H1 (cell line): ENCODE data around the gene SCN3B. TPM values are rescaled to one million over a fixed set of nuclear protein-coding genes. Genes with fewer than 3 reads are reported as not detected.

Experiments
- CTCF ChIA-PET: fragments of 300-600 bp; sonication (Branson Sonifier 250); formaldehyde crosslinking; loops from one replicate; lab custom pipeline; 2021; ENCODE audit not compliant: partially characterized antibody; lab: Charles Lee
- POLR2A ChIA-PET: fragments of 300-600 bp; sonication (Branson Sonifier 250); formaldehyde crosslinking; loops from one replicate; lab custom pipeline; 2021; ENCODE audit warnings: inconsistent platforms; ENCODE audit not compliant: partially characterized antibody; lab: Charles Lee
- DNase-seq, 2 experiments: peaks; one replicate each; pipeline versions ENCODE4 v3.0.0 to v3.0.0-alpha.2; 2010 to 2022; ENCODE audit warnings: low spot score in 2 of 2, low read depth in 1 of 2, mixed read lengths in 1 of 2
- FAIRE-seq: peaks from 2 replicates; lab custom pipeline; 2011; peaks lifted over from hg19 to GRCh38; lab: Jason Lieb, UNC
- H2AFZ ChIP-seq: 2 replicates; pipeline ENCODE4 v1.8.1; 2012; ENCODE audit warnings: low read length, inconsistent platforms
- H2AK5ac ChIP-seq: 2 replicates; pipeline ENCODE4 v1.6.1; 2013; ENCODE audit warnings: low read depth, low read length
- H2BK120ac ChIP-seq: replicated peaks from 2 replicates; pipeline ENCODE3; 2013; ENCODE audit warnings: low read depth, low read length, inconsistent platforms
- H2BK12ac ChIP-seq: 2 replicates; pipeline ENCODE4 v1.6.1; 2013; ENCODE audit warnings: low read depth, low read length
- H2BK15ac ChIP-seq: 2 replicates; pipeline ENCODE4 v1.6.1; 2013; ENCODE audit warnings: low read length
- H2BK20ac ChIP-seq: 2 replicates; pipeline ENCODE4 v1.6.1; 2013; ENCODE audit warnings: low read length
- H2BK5ac ChIP-seq: 2 replicates; pipeline ENCODE4 v1.6.1; 2013; ENCODE audit warnings: low read depth, low read length
- H3K14ac ChIP-seq: 2 replicates; pipeline ENCODE4 v1.6.1; 2013; ENCODE audit warnings: inconsistent platforms; ENCODE audit not compliant: insufficient read length
- H3K18ac ChIP-seq: 2 replicates; pipeline ENCODE4 v1.6.1; 2013; ENCODE audit warnings: low read length; ENCODE audit errors: extremely low read depth
- H3K23ac ChIP-seq: 2 replicates; pipeline ENCODE4 v1.6.1; 2013; ENCODE audit warnings: inconsistent platforms; ENCODE audit not compliant: insufficient read length
- H3K23me2 ChIP-seq: 2 replicates; pipeline ENCODE4 v1.6.1; 2013; ENCODE audit warnings: low read depth, low read length
- H3K27ac ChIP-seq: 2 replicates; pipeline ENCODE4 v1.6.1; 2011; ENCODE audit warnings: low read depth, low read length, inconsistent platforms
- H3K27me3 ChIP-seq, 4 experiments: replicated peaks in 1 of 4; 1 replicate in 1 of 4; 2 replicates in 3 of 4; pipeline versions ENCODE4 v1.6.1 to v1.8.1; 2011 to 2013; ENCODE audit warnings: low read length in 3 of 4, mild to moderate bottlenecking in 3 of 4, inconsistent platforms in 2 of 4, mixed read lengths in 2 of 4, moderate library complexity in 1 of 4; ENCODE audit not compliant: control insufficient read depth in 3 of 4, insufficient read depth in 3 of 4; ENCODE audit errors: extremely low read depth in 1 of 4
- H3K36me3 ChIP-seq, 4 experiments: 2 replicates each; pipeline versions ENCODE4 v1.6.1 to v1.8.1; 2011 to 2013; ENCODE audit warnings: mild to moderate bottlenecking in 4 of 4, low read length in 3 of 4, moderate library complexity in 2 of 4, control low read depth in 1 of 4, inconsistent platforms in 1 of 4; ENCODE audit not compliant: insufficient read depth in 4 of 4, control insufficient read depth in 2 of 4
- H3K4ac ChIP-seq: replicated peaks from 2 replicates; pipeline ENCODE3; 2013; ENCODE audit warnings: low read length, low read depth, mixed read lengths, inconsistent platforms; ENCODE audit not compliant: insufficient read length
- H3K4me1 ChIP-seq, 4 experiments: replicated peaks in 1 of 4; 1 replicate in 1 of 4; 2 replicates in 3 of 4; pipeline versions ENCODE4 v1.6.1 to v1.8.1; 2011 to 2013; ENCODE audit warnings: low read length in 3 of 4, inconsistent platforms in 2 of 4, mixed read lengths in 1 of 4; ENCODE audit not compliant: insufficient read depth in 4 of 4, control insufficient read depth in 3 of 4
- H3K4me2 ChIP-seq, 2 experiments: 2 replicates each; pipeline versions ENCODE4 v1.6.1 to v1.8.1; 2011 to 2013; ENCODE audit warnings: low read depth in 2 of 2, low read length in 2 of 2, control low read depth in 1 of 2, inconsistent platforms in 1 of 2, mild to moderate bottlenecking in 1 of 2; ENCODE audit not compliant: insufficient read depth in 1 of 2
- H3K4me3 ChIP-seq, 4 experiments: fragments of 200-600, 300-600 bp in 1 of 4; sonication (generic), shearing (Covaris generic), sonication (Bioruptor Twin) in 1 of 4; 2 replicates each; pipeline versions ENCODE4 v1.5.1 to v1.8.1; 2011 to 2016; ENCODE audit warnings: low read length in 4 of 4, low read depth in 3 of 4, control low read depth in 2 of 4, inconsistent platforms in 2 of 4, mild to moderate bottlenecking in 2 of 4, mixed read lengths in 1 of 4, moderate library complexity in 1 of 4; ENCODE audit not compliant: insufficient read depth in 2 of 4; ENCODE audit errors: extremely low read depth in 1 of 4
- H3K56ac ChIP-seq: replicated peaks from 2 replicates; pipeline ENCODE3; 2013; ENCODE audit warnings: low read depth, mild to moderate bottlenecking, mixed read lengths, low read length, inconsistent platforms; ENCODE audit not compliant: insufficient read length
- H3K79me1 ChIP-seq: 2 replicates; pipeline ENCODE4 v1.6.1; 2013; ENCODE audit warnings: low read depth, low read length, control low read depth
- H3K79me2 ChIP-seq, 2 experiments: 2 replicates each; pipeline versions ENCODE4 v1.6.1 to v1.8.1; 2012 to 2013; ENCODE audit warnings: low read length in 2 of 2, mild to moderate bottlenecking in 2 of 2, inconsistent platforms in 1 of 2; ENCODE audit not compliant: insufficient read depth in 2 of 2, control insufficient read depth in 1 of 2
- H3K9ac ChIP-seq, 4 experiments: replicated peaks in 1 of 4; 1 replicate in 1 of 4; 2 replicates in 3 of 4; pipeline versions ENCODE4 v1.6.1 to v1.8.1; 2011 to 2013; ENCODE audit warnings: low read depth in 3 of 4, low read length in 3 of 4, control low read depth in 2 of 4, mild to moderate bottlenecking in 2 of 4, moderate library complexity in 2 of 4, inconsistent platforms in 1 of 4; ENCODE audit errors: extremely low read depth in 1 of 4
- H3K9me3 ChIP-seq, 2 experiments: 2 replicates each; pipeline versions ENCODE4 v1.6.1 to v1.8.1; 2012 to 2013; ENCODE audit warnings: mild to moderate bottlenecking in 2 of 2, moderate library complexity in 2 of 2, control low read depth in 1 of 2, inconsistent platforms in 1 of 2, low read depth in 1 of 2, low read length in 1 of 2, mixed read lengths in 1 of 2; ENCODE audit not compliant: insufficient read depth in 2 of 2
- H4K20me1 ChIP-seq, 2 experiments: replicated peaks in 1 of 2; 2 replicates each; pipeline versions ENCODE3 to v1.8.1; 2011 to 2013; ENCODE audit warnings: inconsistent platforms in 2 of 2, low read length in 2 of 2, mild to moderate bottlenecking in 1 of 2; ENCODE audit not compliant: insufficient read depth in 2 of 2, control insufficient read depth in 1 of 2
- H4K5ac ChIP-seq: 2 replicates; pipeline ENCODE4 v1.6.1; 2013; ENCODE audit warnings: low read length, low read depth, mixed read lengths, inconsistent platforms; ENCODE audit not compliant: insufficient read length
- H4K8ac ChIP-seq: 2 replicates; pipeline ENCODE4 v1.8.0; 2013; ENCODE audit warnings: mild to moderate bottlenecking, moderate library complexity, low read length, inconsistent platforms; ENCODE audit not compliant: insufficient read depth; ENCODE audit errors: extremely low read depth
- H4K91ac ChIP-seq: replicated peaks from 2 replicates; pipeline ENCODE3; 2013; ENCODE audit warnings: low read length, mixed read lengths, inconsistent platforms; ENCODE audit not compliant: insufficient read length
- CTCF ChIP-seq, 3 experiments: IDR thresholded peaks; 1 replicate in 2 of 3; 2 replicates in 1 of 3; pipeline versions ENCODE4 v1.5.1 to v1.6.1; 2011; ENCODE audit warnings: low read length in 3 of 3, mild to moderate bottlenecking in 3 of 3, inconsistent platforms in 2 of 3, low read depth in 1 of 3, moderate library complexity in 1 of 3; ENCODE audit not compliant: insufficient read depth in 1 of 3; ENCODE audit errors: control extremely low read depth in 1 of 3
- EZH2 ChIP-seq: fragments of 200-600 bp; sonication (generic); IDR thresholded peaks from 2 replicates; pipeline ENCODE4 v1.7.1; 2012; ENCODE audit warnings: low read depth, mild to moderate bottlenecking, moderate library complexity, low read length, inconsistent platforms; ENCODE audit not compliant: severe bottlenecking
- HDAC2 ChIP-seq, 2 experiments: fragments of 300-600 bp in 1 of 2; sonication (generic) in 1 of 2; IDR thresholded peaks; 2 replicates each; pipeline ENCODE4 v1.6.1; 2011 to 2012; ENCODE audit warnings: low read depth in 2 of 2, low read length in 2 of 2, mild to moderate bottlenecking in 2 of 2, moderate library complexity in 2 of 2, borderline replicate concordance in 1 of 2, inconsistent platforms in 1 of 2
- RAD21 ChIP-seq, 2 experiments: IDR thresholded peaks in 1 of 2; conservative IDR thresholded peaks in 1 of 2; 2 replicates each; pipeline ENCODE4 v1.6.1; 2011; ENCODE audit warnings: low read depth in 2 of 2, low read length in 2 of 2, improper control_type of control experiment in 1 of 2, inconsistent platforms in 1 of 2, mild to moderate bottlenecking in 1 of 2, moderate library complexity in 1 of 2
- SAP30 ChIP-seq: fragments of 300-600 bp; sonication (generic); IDR thresholded peaks from 2 replicates; pipeline ENCODE4 v1.7.1; 2012; ENCODE audit warnings: low read length, moderate library complexity, mild to moderate bottlenecking, inconsistent platforms; ENCODE audit not compliant: insufficient read depth, insufficient replicate concordance
- SIX5 ChIP-seq: IDR thresholded peaks from 2 replicates; pipeline ENCODE4 v1.6.1; 2011; ENCODE audit warnings: mild to moderate bottlenecking, low read depth, low read length
- WGBS, 2 experiments: shearing (Covaris generic) in 1 of 2; methylation state at CpG; one replicate each; pipeline versions ENCODE4 v1.1.6 to v1.1.7; 2013 to 2015; ENCODE audit warnings: low lambda C conversion rate in 2 of 2, mixed read lengths in 2 of 2, inconsistent platforms in 1 of 2, low coverage in 1 of 2, missing lambda C conversion rate in 1 of 2; ENCODE audit not compliant: insufficient replicate concordance in 2 of 2, insufficient coverage in 1 of 2, insufficient read length in 1 of 2; ENCODE audit errors: extremely low coverage in 1 of 2, missing lambda C conversion rate in 1 of 2; 5-methylcytosine and 5-hydroxymethylcytosine counted together
- polyA plus RNA-seq, 7 experiments: library from polyadenylated mRNA; depleted of rRNA in 3 of 7; stranded (reverse) in 5 of 7; unstranded in 2 of 7; fragments of >200 nt in 5 of 7; fragments of 200-250 nt in 2 of 7; gene quantifications; 1 replicate in 5 of 7; 2 replicates in 1 of 7; 4 replicates in 1 of 7; pipeline versions ENCODE4 v1.2.1 to v1.2.3, GENCODE V29; 2011 to 2013; ENCODE audit warnings: missing spikeins in 2 of 7, mixed read lengths in 2 of 7
- total RNA-seq: library from RNA; stranded (reverse); fragmentation: NEBNext Ultra II Directional; extraction: Animal tissue kit (Norgen Biotek cat#: 25700); gene quantifications from 2 replicates; pipeline ENCODE4 v1.2.1, GENCODE V29; 2021

The SCN3B gene
- total and polyA plus RNA-seq, 2 of the 8 experiments (the other 6 are each of a cell fraction or from before 2014, with no cell fraction given): 0.67 to 1.1 TPM

GRCh38 chr11:123653827-123654565, 428 bp downstream of the SCN3B start:
- Histone ChIP-seq H3K9ac (peak overlapping the region in 1 of 4 experiments; percentile 8; a peak in 1 of 7 replicates), H2BK15ac (no peak overlapping the region), H4K8ac (no peak overlapping the region), H3K27ac (no peak overlapping the region), H2AK5ac (no peak overlapping the region), H4K91ac (no peak overlapping the region), H3K4me2 (peak overlapping the region; percentile 81 to 93), H4K5ac (no peak overlapping the region), H3K36me3 (no peaks in the 10 kb centered on the region), H3K4ac (no peak overlapping the region), H4K20me1 (no peaks in the 10 kb centered on the region), H2BK5ac (no peak overlapping the region), H3K14ac (no peak overlapping the region), H3K79me1 (no peaks in the 10 kb centered on the region), H2AFZ (no peak overlapping the region; the same call in 1 of the 2 replicates), H3K4me1 (peaks cover 0 to 3% (median 1%) of the 10 kb centered on the region in 4 experiments; a peak in 3 of 7 replicates), H2BK120ac (no peak overlapping the region), H3K18ac (no peak overlapping the region), H3K56ac (no peak overlapping the region), H3K9me3 (no peaks in the 10 kb centered on the region), H2BK12ac (no peak overlapping the region), H3K23me2 (peaks cover 7% of the 10 kb centered on the region; the same call in 1 of the 2 replicates), H3K23ac (no peak overlapping the region), H2BK20ac (no peak overlapping the region), H3K27me3 (peaks cover 8 to 32% (median 21%) of the 10 kb centered on the region in 4 experiments), H3K4me3 (peak overlapping the region; percentile 75 to 80 (median 78)), H3K79me2 (no peaks in the 10 kb centered on the region)
- FAIRE-seq: no peak
- 3% methylated on average over 42 of the region's 64 CpGs; no CpG with 5 or more reads in 1 of the 2 experiments for WGBS, 2 experiments
- POLR2A ChIA-PET: interaction anchor here (1.2 to 1.8 kb wide), 2 partner anchors 8 to 17 kb away, joined by 3 read pairs; no protein-coding TSS in a partner anchor
- DNase-seq: peak in 1 of 2 experiments; percentile 83
- CTCF ChIA-PET: interaction anchor here (0.7 to 11.7 kb wide), 12 partner anchors 10 to 415 kb away, joined by 3 to 197 read pairs (median 4); no protein-coding TSS in a partner anchor
- TF ChIP-seq SAP30: peak; percentile 97
- TF ChIP-seq RAD21 (IDR thresholded peaks at IDR 0.05 in 1 of 2, conservative IDR thresholded peaks at IDR 0.05 in 1 of 2; ENCODE audit: low read depth in 2 of 2, low read length in 2 of 2): 0 out of 4 replicates have a peak, but pooled peaks of 1 of the 2 experiments have one; percentile 11
- TF ChIP-seq CTCF (IDR thresholded peaks at IDR 0.05; ENCODE audit: control extremely low read depth in 1 of 3, insufficient read depth in 1 of 3, low read depth in 1 of 3, low read length in 3 of 3): peak; percentile 16 to 29 (median 28)
- peak; percentile 13 for TF ChIP-seq EZH2
- peak; percentile 92 to 94 for TF ChIP-seq HDAC2 (IDR thresholded peaks at IDR 0.05; ENCODE audit: borderline replicate concordance in 1 of 2, low read depth in 2 of 2, low read length in 2 of 2)
- no peak for TF ChIP-seq SIX5
